Kidney epithelial cell (primary cell): ENCODE results near the gene KCNS3. TPM values are rescaled to one million over a fixed set of nuclear protein-coding genes. Genes with fewer than 3 reads are reported as not detected.

Source experiments
- DNase-seq: peaks from one replicate; pipeline ENCODE4 v3.0.0-alpha.2; 2010; ENCODE audit warnings: low read depth
- H3K27me3 ChIP-seq: 2 replicates; pipeline ENCODE4 v1.6.0; 2011; ENCODE audit warnings: low read length; ENCODE audit not compliant: control insufficient read depth, insufficient read depth
- H3K36me3 ChIP-seq: 2 replicates; pipeline ENCODE4 v1.5.1; 2011; ENCODE audit warnings: low read length; ENCODE audit not compliant: control insufficient read depth, insufficient read depth
- H3K4me3 ChIP-seq: 2 replicates; pipeline ENCODE4 v1.5.1; 2011; ENCODE audit warnings: low read depth, mild to moderate bottlenecking, control low read depth, low read length
- CTCF ChIP-seq: IDR thresholded peaks from 2 replicates; pipeline ENCODE4 v1.5.1; 2011; ENCODE audit warnings: mild to moderate bottlenecking, moderate library complexity, low read length, control low read depth, inconsistent platforms; ENCODE audit not compliant: insufficient read depth, poor library complexity, severe bottlenecking
- total RNA-seq: library from RNA; depleted of rRNA; stranded (reverse); fragments of >200 nt; gene quantifications from 2 replicates; pipeline ENCODE4 v1.2.3, GENCODE V29; 2015

Gene KCNS3
- total RNA-seq, 1 donor from 2014 or later = 8.9 TPM

GRCh38 chr2:17965196-17965595 is 86.7 kb downstream of the KCNS3 start:
- H3K36me3 ChIP-seq = no peaks in the 10 kb centered on the region
- no peak for TF ChIP-seq CTCF
- DNase-seq = no peak
- no peaks in the 10 kb centered on the region for H3K27me3 ChIP-seq
- H3K4me3 ChIP-seq = no peak overlapping the region

- no peak for DNase-seq
- no peaks in the 10 kb centered on the region for H3K36me3 ChIP-seq
- H3K27me3 ChIP-seq = no peaks in the 10 kb centered on the region
- TF ChIP-seq CTCF = no peak
- H3K4me3 ChIP-seq = no peak overlapping the region
Measured at GRCh38 chr2:17966798-17967197, 88.3 kb downstream of the KCNS3 start.

- DNase-seq = no peak
- no peaks in the 10 kb centered on the region for H3K36me3 ChIP-seq
- H3K27me3 ChIP-seq = no peaks in the 10 kb centered on the region
- H3K4me3 ChIP-seq = no peak overlapping the region
- TF ChIP-seq CTCF = no peak
Measured at GRCh38 chr2:17969661-17970060, 91.2 kb downstream of the KCNS3 start.

GRCh38 chr2:17971531-17972125 is 93.2 kb downstream of the KCNS3 start:
- TF ChIP-seq CTCF = no peak
- Histone ChIP-seq H3K36me3 (no peaks in the 10 kb centered on the region), H3K27me3 (no peaks in the 10 kb centered on the region), H3K4me3 (no peak overlapping the region)
- DNase-seq = no peak

GRCh38 chr2:17972991-17973390 is 94.5 kb downstream of the KCNS3 start:
- DNase-seq = no peak
- H3K36me3 ChIP-seq = no peaks in the 10 kb centered on the region
- no peak overlapping the region for H3K4me3 ChIP-seq
- H3K27me3 ChIP-seq = no peaks in the 10 kb centered on the region
- no peak for TF ChIP-seq CTCF

- TF ChIP-seq CTCF = no peak
- no peak overlapping the region for H3K4me3 ChIP-seq
- DNase-seq = no peak
- no peaks in the 10 kb centered on the region for H3K27me3 ChIP-seq
- no peaks in the 10 kb centered on the region for H3K36me3 ChIP-seq
Measured at GRCh38 chr2:17975401-17975800, 96.9 kb downstream of the KCNS3 start.
